Measurements from ENCODE around the gene ESYT2. TPM values are rescaled to one million over a fixed set of nuclear protein-coding genes. Genes with fewer than 3 reads are reported as not detected.
"Not testable (repeated sequence)": the region's sequence is repeated elsewhere in the genome, so short reads cannot be mapped to it uniquely, and the experiment has no call there.

ESYT2 gene
- total RNA-seq, 1 donor from 2014 or later: 61.3 TPM

- Mint-ChIP-seq H3K36me3 (ENCODE audit: low read depth) (peaks cover 16% of the 10 kb centered on the region), H3K4me3 (peak overlapping the region; percentile 93), H3K4me1 (peaks cover 61% of the 10 kb centered on the region), H3K27ac (peak overlapping the region; percentile 97)
- not testable (repeated sequence) for H3K27me3 Mint-ChIP-seq, H3K9me3 Mint-ChIP-seq
- peak; percentile 79 for DNase-seq
- intact Hi-C loops (cut with micrococcal nuclease): loop anchor here (1.0 kb wide), 1 partner anchor 34 kb away; the partner anchor contains the start of gene ESYT2
Measured at GRCh38 chr7:158862985-158863610, 33.8 kb upstream of the ESYT2 start.

- peaks cover 60% of the 10 kb centered on the region for H3K4me1 Mint-ChIP-seq
- H3K36me3 Mint-ChIP-seq (ENCODE audit: low read depth): peaks cover 14% of the 10 kb centered on the region
- no peak for DNase-seq
- H3K27ac Mint-ChIP-seq: peak overlapping the region; percentile 65
- intact Hi-C loops (cut with micrococcal nuclease): no loop called here
- H3K4me3 Mint-ChIP-seq: peak overlapping the region; percentile 21
- H3K27me3 Mint-ChIP-seq: no peaks in the 10 kb centered on the region
- H3K9me3 Mint-ChIP-seq: no peaks in the 10 kb centered on the region
Measured at GRCh38 chr7:158861936-158862704, 32.8 kb upstream of the ESYT2 start.

- Mint-ChIP-seq H3K4me3 (no peak overlapping the region), H3K9me3 (no peaks in the 10 kb centered on the region), H3K27me3 (no peaks in the 10 kb centered on the region), H3K27ac (peak overlapping the region; percentile 3), H3K4me1 (peaks cover 59% of the 10 kb centered on the region), H3K36me3 (ENCODE audit: low read depth) (peaks cover 12% of the 10 kb centered on the region)
- intact Hi-C loops (cut with micrococcal nuclease): no loop called here
- DNase-seq: no peak
Measured at GRCh38 chr7:158861004-158861787, 31.9 kb upstream of the ESYT2 start.

- no peak overlapping the region for H3K4me3 Mint-ChIP-seq
- no peak for DNase-seq
- H3K4me1 Mint-ChIP-seq: peaks cover 56% of the 10 kb centered on the region
- no peak overlapping the region for H3K27ac Mint-ChIP-seq
- no peaks in the 10 kb centered on the region for H3K9me3 Mint-ChIP-seq
- H3K36me3 Mint-ChIP-seq (ENCODE audit: low read depth): peaks cover 12% of the 10 kb centered on the region
- intact Hi-C loops (cut with micrococcal nuclease): no loop called here
- no peaks in the 10 kb centered on the region for H3K27me3 Mint-ChIP-seq
Measured at GRCh38 chr7:158860394-158860793, 31.1 kb upstream of the ESYT2 start.

GRCh38 chr7:158858592-158859503 is 29.5 kb upstream of the ESYT2 start:
- no peaks in the 10 kb centered on the region for H3K27me3 Mint-ChIP-seq
- no peak for DNase-seq
- H3K36me3 Mint-ChIP-seq (ENCODE audit: low read depth): peaks cover 6% of the 10 kb centered on the region
- H3K4me1 Mint-ChIP-seq: peaks cover 41% of the 10 kb centered on the region
- intact Hi-C loops (cut with micrococcal nuclease): no loop called here
- H3K4me3 Mint-ChIP-seq: peak overlapping the region; percentile 73
- H3K9me3 Mint-ChIP-seq: no peaks in the 10 kb centered on the region
- H3K27ac Mint-ChIP-seq: peak overlapping the region; percentile 92

- no peaks in the 10 kb centered on the region for H3K27me3 Mint-ChIP-seq
- DNase-seq: no peak
- H3K4me1 Mint-ChIP-seq: peaks cover 28% of the 10 kb centered on the region
- peak overlapping the region; percentile 99 for H3K4me3 Mint-ChIP-seq
- no peaks in the 10 kb centered on the region for H3K9me3 Mint-ChIP-seq
- peaks cover 4% of the 10 kb centered on the region for H3K36me3 Mint-ChIP-seq (ENCODE audit: low read depth)
- peak overlapping the region; percentile 51 for H3K27ac Mint-ChIP-seq
- intact Hi-C loops (cut with micrococcal nuclease): loop anchor here (1.0 to 2.0 kb wide), 3 partner anchors 28 to 152 kb away; partner anchors contain the start of gene ESYT2
Measured at GRCh38 chr7:158856883-158857668, 27.8 kb upstream of the ESYT2 start.

- Mint-ChIP-seq H3K4me3 (peak overlapping the region; percentile 50), H3K9me3 (no peaks in the 10 kb centered on the region), H3K27me3 (no peaks in the 10 kb centered on the region), H3K4me1 (peaks cover 18% of the 10 kb centered on the region), H3K36me3 (ENCODE audit: low read depth) (no peaks in the 10 kb centered on the region), H3K27ac (no peak overlapping the region)
- intact Hi-C loops (cut with micrococcal nuclease): no loop called here
- no peak for DNase-seq
Measured at GRCh38 chr7:158854681-158855081, 25.4 kb upstream of the ESYT2 start.

- Mint-ChIP-seq H3K27me3 (no peaks in the 10 kb centered on the region), H3K4me1 (peaks cover 14% of the 10 kb centered on the region), H3K27ac (no peak overlapping the region), H3K36me3 (ENCODE audit: low read depth) (peaks cover 1% of the 10 kb centered on the region), H3K4me3 (no peak overlapping the region), H3K9me3 (no peaks in the 10 kb centered on the region)
- intact Hi-C loops (cut with micrococcal nuclease): no loop called here
- no peak for DNase-seq
Measured at GRCh38 chr7:158850545-158851102, 21.3 kb upstream of the ESYT2 start.

- intact Hi-C loops (cut with micrococcal nuclease): no loop called here
- peaks cover 14% of the 10 kb centered on the region for H3K4me1 Mint-ChIP-seq
- H3K4me3 Mint-ChIP-seq: no peak overlapping the region
- H3K9me3 Mint-ChIP-seq: no peaks in the 10 kb centered on the region
- H3K27me3 Mint-ChIP-seq: no peaks in the 10 kb centered on the region
- peaks cover 1% of the 10 kb centered on the region for H3K36me3 Mint-ChIP-seq (ENCODE audit: low read depth)
- DNase-seq: no peak
- H3K27ac Mint-ChIP-seq: no peak overlapping the region
Measured at GRCh38 chr7:158849768-158850544, 20.6 kb upstream of the ESYT2 start.

- H3K27me3 Mint-ChIP-seq: no peaks in the 10 kb centered on the region
- H3K4me1 Mint-ChIP-seq: peaks cover 16% of the 10 kb centered on the region
- no peaks in the 10 kb centered on the region for H3K9me3 Mint-ChIP-seq
- H3K27ac Mint-ChIP-seq: no peak overlapping the region
- no peak for DNase-seq
- intact Hi-C loops (cut with micrococcal nuclease): no loop called here
- H3K4me3 Mint-ChIP-seq: no peak overlapping the region
- peaks cover 1% of the 10 kb centered on the region for H3K36me3 Mint-ChIP-seq (ENCODE audit: low read depth)
Measured at GRCh38 chr7:158849442-158849767, 20.1 kb upstream of the ESYT2 start.

GRCh38 chr7:158847451-158847866 is 18.1 kb upstream of the ESYT2 start:
- Mint-ChIP-seq H3K27ac (peak overlapping the region; percentile 96), H3K36me3 (ENCODE audit: low read depth) (peaks cover 1% of the 10 kb centered on the region), H3K4me1 (peaks cover 24% of the 10 kb centered on the region), H3K4me3 (peak overlapping the region; percentile 72), H3K27me3 (no peaks in the 10 kb centered on the region), H3K9me3 (no peaks in the 10 kb centered on the region)
- DNase-seq: peak; percentile 76
- intact Hi-C loops (cut with micrococcal nuclease): loop anchor here (1.0 kb wide), 1 partner anchor 17 kb away; no protein-coding TSS in a partner anchor

GRCh38 chr7:158846304-158846703 is 17.0 kb upstream of the ESYT2 start:
- DNase-seq: no peak
- intact Hi-C loops (cut with micrococcal nuclease): no loop called here
- H3K9me3 Mint-ChIP-seq: no peaks in the 10 kb centered on the region
- H3K4me3 Mint-ChIP-seq: no peak overlapping the region
- H3K4me1 Mint-ChIP-seq: peaks cover 30% of the 10 kb centered on the region
- H3K36me3 Mint-ChIP-seq (ENCODE audit: low read depth): peaks cover 1% of the 10 kb centered on the region
- no peaks in the 10 kb centered on the region for H3K27me3 Mint-ChIP-seq
- H3K27ac Mint-ChIP-seq: no peak overlapping the region

Data from activated CD4-positive, alpha-beta T cell treated with anti-CD3 and anti-CD28 coated beads, Interleukin-2, amount 10 ng/mL, durations not matched to agents 24 days and 14 days (primary cell).